HG03432 (cell line): ENCODE data around the gene ROR2.
"Not testable (repeated sequence)": the region's sequence is repeated elsewhere in the genome, so short reads cannot be mapped to it uniquely, and the experiment has no call there.

Source experiments
- ATAC-seq: cut with Tn5 transposase; IDR thresholded peaks from one replicate; pipeline ENCODE4 v1.9.1; 2021; ENCODE audit warnings: mild to moderate bottlenecking, moderate library complexity; ENCODE audit not compliant: unreplicated experiment

Gene ROR2

DNA sequence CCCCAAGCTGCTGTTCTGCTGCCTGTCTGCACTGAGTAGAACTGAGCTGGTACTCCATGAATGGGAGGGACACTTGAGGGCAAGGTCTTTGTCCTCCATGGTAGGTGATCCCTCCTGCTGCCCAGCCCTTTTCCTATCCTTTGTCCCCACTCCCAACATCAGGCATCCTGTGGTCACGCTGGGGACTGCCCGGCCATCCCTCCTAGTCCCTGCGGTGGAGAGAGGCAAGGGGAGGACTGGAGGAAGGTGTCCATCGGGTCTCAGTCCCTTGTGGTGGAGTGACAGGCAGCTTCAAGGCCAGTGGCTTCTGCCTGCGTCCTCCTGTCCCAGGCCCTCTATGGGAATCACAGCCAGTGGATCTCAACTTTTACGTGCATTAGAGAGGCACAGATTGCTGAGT is 25.9 kb downstream of the ROR2 start:
- ATAC-seq, result no peak

DNA sequence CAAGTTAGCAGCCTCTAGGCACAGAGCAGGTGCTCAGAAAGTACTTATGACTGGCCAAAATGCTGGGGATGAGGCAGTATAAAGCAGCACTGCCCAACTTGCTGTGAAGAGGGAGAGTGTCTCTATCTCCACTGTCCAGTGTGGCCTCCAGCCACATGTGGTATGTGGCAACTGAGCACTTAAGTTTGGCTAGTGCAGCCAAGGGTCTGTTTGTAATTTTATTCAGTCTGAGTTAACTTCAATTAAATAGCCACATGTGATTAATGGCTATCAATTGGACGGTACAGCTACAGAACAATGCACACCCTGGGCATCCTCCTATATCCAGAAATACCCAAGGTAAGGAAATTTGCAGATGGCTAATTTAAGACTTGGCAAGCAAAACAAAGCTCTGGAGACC is 26.9 kb downstream of the ROR2 start:
- ATAC-seq, result no peak

DNA sequence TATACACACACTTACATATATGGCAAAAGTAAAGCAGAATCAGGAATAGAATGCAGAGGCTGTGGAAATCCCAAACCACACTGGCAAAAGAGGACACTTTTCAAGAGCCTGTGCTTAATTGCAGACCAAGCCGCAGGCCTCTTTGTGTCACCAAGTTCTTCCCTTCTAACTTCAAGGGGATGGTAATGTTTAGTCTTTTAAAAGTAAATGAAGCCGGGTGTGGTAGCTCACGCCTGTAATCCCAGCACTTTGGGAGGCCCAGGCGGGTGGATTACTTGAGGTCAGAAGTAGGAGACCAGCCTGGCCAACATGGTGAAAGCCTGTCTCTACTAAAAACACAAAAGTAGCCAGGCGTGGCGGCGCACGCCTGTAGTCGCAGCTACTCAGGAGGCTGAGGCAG is 28.7 kb downstream of the ROR2 start:
- ATAC-seq, result no peak

DNA sequence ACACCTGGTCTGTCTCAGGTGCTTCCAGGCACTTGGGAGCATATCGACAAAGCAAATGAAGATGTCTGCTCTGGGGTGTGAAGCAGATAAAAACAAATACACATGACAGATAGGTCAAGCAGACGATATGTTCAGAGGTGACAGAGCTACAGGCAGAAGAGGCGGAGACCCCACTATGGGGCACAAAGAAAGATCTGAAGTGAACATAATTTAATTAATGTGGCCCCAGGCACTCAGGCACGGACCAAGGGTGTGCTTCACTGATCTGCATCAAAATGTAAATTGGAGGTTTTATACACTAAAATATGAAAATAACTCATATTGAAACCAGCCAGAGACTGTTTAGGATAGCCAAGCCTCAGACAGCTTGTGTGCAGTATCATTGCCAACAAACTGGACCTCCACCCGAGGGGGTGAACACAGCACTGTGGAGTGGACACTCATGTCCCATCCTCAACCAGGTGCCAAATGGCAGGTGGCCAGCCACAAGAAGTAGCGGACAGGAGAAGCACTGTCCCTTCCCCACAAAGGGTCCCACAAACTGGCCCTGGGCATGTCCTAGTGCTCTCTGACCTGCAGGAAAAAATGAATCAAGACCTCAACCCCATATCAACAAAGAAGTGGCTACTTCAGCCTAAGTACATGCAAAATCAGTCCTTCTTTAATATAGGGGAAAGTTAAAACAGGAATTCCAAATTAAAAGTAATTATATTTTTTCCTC is 29.2 kb downstream of the ROR2 start:
- ATAC-seq, result no peak

DNA sequence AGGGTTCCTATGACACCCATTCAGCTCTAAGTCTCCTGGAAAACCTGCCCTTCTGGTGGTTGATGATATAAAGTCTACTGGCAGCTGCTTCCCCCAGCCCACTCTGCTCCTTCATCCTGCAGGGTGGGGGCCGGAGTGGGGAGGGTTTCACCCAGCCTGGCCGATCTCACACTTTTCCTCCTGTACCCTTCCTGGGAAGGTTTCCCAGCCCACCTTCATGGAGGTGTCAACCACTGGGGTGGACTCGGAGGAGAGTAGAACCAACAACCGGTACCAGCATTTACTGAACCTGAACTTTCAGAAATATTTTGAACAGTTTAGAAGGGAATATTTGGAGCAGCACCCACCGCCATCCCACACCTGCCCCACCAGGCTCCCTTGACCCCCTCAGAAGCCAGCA is 30.4 kb downstream of the ROR2 start:
- no peak for ATAC-seq

DNA sequence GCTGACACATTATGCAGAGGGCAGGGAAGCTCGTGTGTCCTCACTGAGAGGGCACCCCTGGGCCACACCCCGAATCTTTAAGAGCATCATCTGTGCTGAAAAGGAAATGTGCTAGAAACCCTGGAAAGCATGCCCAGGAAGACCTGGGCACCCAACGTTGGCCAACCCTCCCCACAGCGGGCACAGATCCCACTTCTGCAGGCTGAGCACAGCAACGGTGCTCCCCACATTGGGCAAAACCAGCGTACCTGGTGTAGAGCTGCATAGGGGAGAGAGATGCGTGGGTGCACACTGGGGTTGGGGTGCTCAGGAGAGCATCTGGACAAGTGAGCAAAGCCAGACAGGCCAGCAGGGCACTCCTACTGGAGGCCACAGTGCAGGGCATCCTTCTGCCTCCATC is 32.6 kb downstream of the ROR2 start:
- ATAC-seq, result no peak

DNA sequence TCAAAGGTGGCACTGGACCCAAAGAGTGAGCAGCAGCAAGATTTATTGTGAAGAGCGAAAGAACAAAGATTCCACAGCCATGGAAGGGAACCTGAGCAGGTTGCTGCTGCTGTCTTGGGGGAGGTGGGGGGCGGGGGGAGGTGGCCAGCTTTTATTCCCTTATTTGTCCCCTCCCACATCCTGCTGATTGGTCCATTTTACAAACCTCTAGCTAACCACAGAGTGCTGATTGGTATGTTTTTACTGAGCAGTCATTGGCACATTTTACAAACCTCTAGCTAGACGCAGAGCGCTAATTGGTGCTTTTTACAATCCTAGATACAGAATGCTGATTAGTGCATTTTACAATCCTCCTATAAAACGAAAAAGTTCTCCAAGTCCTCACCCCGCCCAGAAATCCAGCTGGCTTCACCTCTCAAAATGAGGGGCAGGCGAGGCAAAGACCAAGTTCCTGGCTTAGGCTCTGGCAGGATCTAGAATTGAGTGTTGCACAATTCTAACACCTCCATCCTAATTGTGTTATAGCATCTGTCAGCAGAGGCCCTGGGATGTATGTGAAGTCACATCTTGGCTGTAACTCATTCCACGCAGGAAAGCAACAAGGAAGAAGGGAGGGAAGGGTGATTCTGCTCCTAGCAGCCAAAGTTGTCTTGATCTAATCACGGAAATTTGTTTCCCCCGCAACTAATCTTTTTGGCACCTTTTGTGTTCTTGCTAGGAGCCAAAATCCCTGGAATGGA is 34.3 kb downstream of the ROR2 start:
- ATAC-seq, result no peak

DNA sequence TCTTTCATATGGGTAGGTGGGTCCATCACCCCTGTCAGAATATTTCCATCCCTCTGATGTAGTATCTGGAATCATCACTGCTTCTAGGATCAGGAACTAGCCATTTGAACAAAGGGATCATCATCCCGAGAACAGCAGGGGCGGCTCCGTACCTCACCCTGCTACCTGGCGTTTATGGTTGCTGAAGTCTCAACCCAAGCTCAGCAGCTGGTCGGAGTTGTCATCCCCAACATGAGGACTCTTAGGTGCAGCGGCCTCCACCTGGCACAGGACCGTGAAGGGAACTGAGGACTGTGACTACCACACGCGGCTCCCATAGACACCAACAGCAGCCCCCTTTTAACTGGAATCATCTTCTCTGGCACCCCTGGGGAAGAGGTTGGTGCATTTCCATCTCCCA is 35.1 kb downstream of the ROR2 start:
- no peak for ATAC-seq

DNA sequence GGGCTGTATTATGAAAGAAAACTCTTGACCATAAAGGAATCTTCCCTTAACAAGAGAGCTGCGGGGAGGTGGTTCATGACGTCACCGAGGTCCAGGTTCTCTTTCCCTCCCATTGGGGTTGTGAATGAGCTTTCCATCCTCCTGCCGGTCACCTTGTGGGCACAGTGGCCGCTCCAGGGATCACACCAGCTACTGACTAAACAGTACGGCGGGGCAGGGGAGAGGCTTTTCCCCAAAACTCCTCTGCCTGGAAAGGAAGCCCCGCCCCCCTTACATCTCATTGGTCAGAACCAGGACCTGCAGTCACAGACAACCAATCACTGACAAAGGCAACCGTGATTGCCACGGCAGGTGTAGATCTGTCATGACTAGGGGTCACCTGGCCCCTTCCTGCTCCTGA is 35.6 kb downstream of the ROR2 start:
- no peak for ATAC-seq

DNA sequence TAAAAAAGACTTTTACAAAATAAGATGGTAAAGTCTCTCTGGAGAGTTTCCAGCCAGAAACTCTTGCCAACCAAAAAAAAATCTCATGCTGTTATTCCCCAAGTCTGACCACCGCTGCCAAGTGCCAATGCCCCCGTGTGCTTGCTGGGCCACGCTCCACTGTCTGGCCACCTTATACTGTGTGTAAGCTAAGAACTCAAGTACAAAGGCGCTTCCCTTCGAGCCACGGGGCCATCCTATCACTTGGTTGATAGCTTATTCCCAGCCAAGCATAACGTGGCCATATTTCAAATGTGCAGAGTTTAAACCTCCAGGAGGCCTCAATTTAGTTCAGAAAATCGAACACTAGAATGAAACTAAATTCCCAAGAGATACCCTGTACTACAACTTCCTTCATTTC is 36.0 kb downstream of the ROR2 start:
- ATAC-seq, result no peak

DNA sequence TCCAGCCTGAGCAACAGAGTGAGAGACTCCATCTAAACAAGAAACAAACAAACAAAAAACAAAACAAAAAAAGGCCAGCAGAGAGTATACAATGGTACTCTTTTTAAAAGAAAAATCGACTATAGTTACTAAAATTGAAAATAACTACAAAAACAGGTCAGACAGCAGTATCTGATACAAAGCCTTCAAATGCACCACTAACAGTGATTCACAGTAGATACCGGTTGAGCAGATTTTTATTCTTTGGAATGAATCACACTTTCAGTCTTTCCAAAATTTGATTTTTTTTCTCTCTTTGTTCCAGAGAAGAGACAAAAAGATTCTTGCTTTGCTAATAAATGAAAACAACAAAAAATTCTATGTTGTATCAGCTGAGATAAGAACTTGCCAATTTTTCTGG is 36.9 kb downstream of the ROR2 start:
- ATAC-seq, result no peak

DNA sequence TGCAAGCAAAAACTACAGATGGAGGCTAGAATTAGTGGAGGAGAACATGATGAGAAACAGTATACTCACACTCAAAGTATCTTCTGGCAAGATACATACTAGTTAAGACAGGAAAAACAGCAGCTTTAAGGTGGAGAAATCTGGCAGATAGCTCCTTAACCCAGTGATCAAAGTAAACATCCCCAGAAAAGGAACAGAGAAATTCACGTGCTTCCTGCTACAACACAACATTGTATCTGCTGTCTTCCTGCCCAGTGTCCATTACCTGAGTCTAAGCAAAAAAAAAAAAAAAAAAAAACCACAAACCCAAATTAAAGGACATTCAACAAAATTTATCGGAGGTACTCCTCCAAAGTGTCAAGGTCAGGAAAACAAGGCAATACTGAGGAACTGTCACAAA is 38.4 kb downstream of the ROR2 start:
- ATAC-seq, result no peak

DNA sequence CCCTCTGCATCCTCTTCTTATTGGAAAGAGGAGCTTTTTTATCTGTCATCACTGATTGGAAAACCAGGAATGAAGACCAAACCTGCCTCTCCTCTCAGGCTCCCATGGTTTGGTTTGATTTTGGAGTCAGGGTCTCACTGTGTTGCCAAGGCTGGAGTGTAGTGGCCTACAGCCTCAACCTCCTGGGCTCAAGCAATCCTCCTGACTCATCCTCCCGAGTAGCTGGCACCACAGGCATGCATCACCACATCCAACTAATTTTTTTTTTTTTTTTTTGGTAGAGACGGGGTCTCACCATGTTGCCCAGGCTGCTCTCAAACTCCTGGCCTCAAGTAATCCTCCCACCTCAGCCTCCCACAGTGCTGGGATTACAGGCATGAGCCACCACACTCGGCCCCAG is 40.8 kb downstream of the ROR2 start:
- ATAC-seq, result not testable (repeated sequence)

DNA sequence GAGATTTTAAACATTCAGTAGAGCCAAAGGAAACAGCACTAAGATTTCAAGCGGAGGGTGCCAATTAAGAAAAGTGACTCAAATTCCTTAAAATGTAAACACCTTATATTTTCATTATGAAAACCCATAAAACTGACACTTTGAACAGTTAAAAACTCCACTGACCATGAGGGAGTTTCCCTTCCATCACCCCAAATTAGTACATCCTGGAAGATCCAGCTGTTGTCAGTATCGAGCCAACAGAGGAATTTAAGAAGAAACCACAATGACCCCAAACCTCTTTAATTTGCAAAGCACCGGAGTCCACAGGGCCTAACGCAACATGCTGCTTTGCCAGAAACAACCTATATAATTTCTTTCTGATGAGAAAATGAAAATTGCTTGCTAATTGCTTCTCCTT is 41.3 kb downstream of the ROR2 start:
- ATAC-seq, result no peak

DNA sequence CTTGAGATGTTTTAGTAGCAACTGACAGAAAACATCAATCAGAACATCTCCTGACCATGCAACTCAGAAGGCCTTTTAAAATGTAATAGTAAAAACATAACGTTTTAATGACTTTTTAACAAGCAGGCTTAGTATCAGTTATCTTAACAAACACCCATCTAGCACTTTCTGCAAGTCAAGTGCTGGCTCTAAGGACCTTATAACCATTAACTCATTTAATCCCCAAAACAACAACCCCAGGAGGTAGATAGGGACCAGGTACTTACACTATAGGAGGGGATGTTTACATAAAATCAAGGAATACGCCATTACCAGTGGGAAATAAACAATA is 41.8 kb downstream of the ROR2 start:
- no peak for ATAC-seq

DNA sequence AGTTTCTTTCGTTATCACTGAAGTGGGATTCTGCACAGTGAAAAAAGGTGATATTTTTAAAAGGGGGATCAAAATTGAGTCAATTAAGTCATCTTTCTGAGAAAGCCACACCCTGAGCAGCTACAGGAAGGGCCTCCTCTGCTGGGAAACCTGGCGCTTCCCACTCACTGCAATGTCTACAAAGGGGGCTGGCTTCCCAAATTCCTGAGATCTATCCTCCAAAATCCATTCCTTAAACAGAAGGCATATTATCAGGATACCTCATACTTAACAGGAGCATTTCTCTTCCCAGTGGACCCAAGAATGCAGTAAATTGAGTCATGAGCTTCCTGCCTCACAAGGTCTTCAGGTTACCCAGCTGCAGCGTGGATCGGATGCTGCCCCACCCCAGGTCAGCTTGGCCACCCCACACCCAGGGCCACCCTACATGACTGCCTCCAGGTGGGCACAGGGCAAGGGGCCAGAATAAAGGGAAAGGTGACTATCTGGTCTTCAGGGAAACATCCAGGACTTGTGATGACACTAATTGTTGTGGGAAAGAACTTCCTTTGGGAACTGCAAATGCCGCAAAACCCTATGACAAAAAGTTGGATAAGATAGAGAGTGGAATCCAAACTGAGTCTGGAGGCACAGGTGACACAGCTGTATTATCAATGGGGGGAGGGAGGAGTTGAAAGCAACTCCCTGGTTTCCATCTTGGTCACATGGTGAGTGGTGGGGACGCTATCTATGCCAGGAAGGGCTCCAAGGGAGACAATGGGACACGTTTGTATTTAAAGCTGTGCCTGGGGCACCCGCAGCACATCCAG is 42.3 kb downstream of the ROR2 start:
- no peak for ATAC-seq

DNA sequence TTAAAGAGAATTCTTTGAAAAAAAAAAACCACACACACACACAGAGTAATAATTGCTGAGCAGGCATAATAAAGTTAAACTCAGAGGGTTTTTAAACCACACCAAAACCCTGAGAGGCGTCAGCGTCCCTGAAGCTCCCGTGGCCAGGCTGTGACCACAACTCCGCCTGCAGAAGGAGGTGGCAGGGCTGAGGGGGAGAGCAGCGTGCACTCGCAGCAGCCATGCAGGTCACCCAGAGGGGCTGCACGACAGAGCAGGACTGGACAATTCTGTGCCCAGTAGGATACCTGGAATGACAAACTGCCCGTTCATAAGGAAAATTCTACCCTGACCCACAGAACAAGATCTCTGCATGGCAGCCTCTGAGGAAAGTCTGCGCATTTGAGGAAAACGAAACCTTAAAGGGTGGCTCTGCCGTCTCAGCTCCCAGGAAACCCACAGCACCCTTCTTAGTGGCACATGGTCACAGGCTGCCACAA is 44.0 kb downstream of the ROR2 start:
- ATAC-seq, result no peak

DNA sequence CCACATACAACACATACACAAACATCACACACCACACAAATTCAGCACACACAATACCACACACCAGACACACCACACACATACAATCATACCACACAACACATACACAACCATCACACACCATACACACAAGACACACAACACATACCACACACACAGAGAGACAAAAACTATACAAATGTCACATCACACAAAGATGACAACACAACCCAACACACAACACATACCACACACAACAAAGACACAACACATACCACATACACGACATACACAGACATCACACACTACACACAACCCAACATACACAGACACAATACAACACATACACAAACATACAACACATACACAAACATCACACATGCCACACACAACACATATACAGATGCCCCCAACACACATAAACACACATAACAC is 44.8 kb downstream of the ROR2 start:
- ATAC-seq, result no peak

DNA sequence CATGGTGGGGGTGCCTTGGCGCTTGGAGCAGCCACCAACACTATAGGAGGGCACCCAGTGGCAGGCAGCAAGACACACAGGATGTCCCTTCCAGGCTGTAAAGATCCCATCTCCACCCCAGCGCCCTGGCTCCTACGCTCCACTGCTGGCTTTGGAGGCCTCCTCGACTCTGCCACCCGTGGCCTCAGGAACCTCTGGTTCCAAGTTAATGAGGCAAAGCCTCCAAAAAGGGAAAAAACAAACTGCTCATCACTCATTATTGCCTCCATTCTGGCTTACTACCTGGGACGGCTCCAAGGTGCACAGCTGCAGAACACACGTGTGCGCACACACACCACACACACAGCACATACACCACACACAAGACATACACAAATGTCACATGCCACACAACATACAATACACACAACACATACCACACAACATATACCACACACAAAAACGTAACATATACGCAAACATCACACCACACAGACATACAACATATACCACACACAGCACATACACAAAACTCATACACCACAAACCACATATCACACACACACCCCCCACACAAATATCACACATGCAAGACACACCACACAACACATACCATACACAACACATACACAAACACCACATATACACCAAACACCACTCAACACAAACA is 45.3 kb downstream of the ROR2 start:
- ATAC-seq, result no peak

DNA sequence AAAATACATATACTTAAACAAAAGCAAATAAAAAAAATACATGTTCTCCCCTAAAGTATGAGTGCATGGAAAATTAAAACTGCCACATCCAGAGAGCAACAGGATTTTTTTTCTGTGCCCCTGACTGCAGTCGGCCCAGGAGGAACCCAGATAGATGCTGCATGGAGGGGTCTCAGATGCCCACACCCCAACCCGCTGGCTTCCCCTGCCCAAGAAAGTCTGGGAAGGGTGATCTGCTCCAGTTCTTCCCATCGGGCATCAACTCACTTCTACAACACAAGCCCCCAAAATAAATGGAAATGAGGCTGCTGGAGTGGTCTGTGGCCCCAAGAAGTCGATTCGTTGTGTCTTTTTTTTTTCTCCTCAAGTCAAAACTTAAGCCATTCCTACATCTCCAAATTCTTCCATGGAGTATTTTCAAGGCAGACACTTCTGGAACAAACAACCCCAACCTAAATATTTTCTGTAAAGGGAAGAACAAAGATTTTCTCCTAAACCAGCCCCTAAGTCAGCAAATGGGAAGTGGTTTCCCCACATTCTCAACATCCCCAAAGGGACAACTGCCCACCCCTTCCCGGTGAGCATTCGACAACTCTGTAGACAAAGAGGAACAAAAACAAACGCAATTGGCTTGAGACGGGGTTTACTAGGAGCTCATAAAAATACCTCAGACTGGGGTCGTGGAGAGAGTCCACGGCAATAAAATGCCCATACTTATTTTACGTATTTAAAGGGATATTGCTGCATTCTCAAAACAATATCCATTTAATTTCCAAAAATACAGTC is 46.7 kb downstream of the ROR2 start:
- ATAC-seq, result no peak
